Endothelial cell of umbilical vein (primary cell): ENCODE data around the gene PIK3C3. TPM values are rescaled to one million over a fixed set of nuclear protein-coding genes. Genes with fewer than 3 reads are reported as not detected.

ENCODE experiments used
- BruUV-seq: library from RNA; stranded (reverse); fragments of 400-500 nt; replicated peaks from 2 replicates; lab custom pipeline; 2021; lab: Mats Ljungman, UMichigan
- CTCF ChIA-PET: fragments of 300-600, 350-600 bp; sonication (Branson Sonifier 250); formaldehyde crosslinking; loops from one replicate; lab custom pipeline; 2021; ENCODE audit warnings: antibody characterized with exemption, inconsistent platforms; lab: Charles Lee
- POLR2A ChIA-PET: fragments of 300-600, 350-600 bp; sonication (Branson Sonifier 250); formaldehyde crosslinking; loops from one replicate; lab custom pipeline; 2021; ENCODE audit warnings: antibody characterized with exemption, inconsistent platforms; lab: Charles Lee
- DNase-seq: peaks from one replicate; pipeline ENCODE4 v3.0.0-alpha.2; 2011; ENCODE audit warnings: low read depth, low spot score
- FAIRE-seq: peaks from 2 replicates; lab custom pipeline; 2011; peaks lifted over from hg19 to GRCh38; lab: Jason Lieb, UNC
- H2AFZ ChIP-seq: 2 replicates; pipeline ENCODE4 v1.6.0; 2012; ENCODE audit warnings: low read depth, low read length, control low read depth, inconsistent platforms
- H3K27ac ChIP-seq: 2 replicates; pipeline ENCODE4 v1.5.1; 2011; ENCODE audit warnings: low read depth, mild to moderate bottlenecking, control low read depth, low read length, moderate library complexity; ENCODE audit not compliant: insufficient read depth
- H3K27me3 ChIP-seq, 2 experiments: 2 replicates each; pipeline versions ENCODE4 v1.6.0 to v1.6.1; 2011; ENCODE audit warnings: low read length in 2 of 2, mixed read lengths in 1 of 2; ENCODE audit not compliant: control insufficient read depth in 2 of 2, insufficient read depth in 2 of 2
- H3K36me3 ChIP-seq, 2 experiments: 2 replicates in 1 of 2; 3 replicates in 1 of 2; pipeline ENCODE4 v1.5.1; 2011; ENCODE audit warnings: low read length in 2 of 2, mild to moderate bottlenecking in 1 of 2, moderate library complexity in 1 of 2; ENCODE audit not compliant: control insufficient read depth in 2 of 2, insufficient read depth in 2 of 2; ENCODE audit errors: extremely low read depth in 1 of 2
- H3K4me1 ChIP-seq: 3 replicates; pipeline ENCODE4 v1.5.1; 2011; ENCODE audit warnings: mild to moderate bottlenecking, low read length; ENCODE audit not compliant: control insufficient read depth, insufficient read depth; ENCODE audit errors: extremely low read depth
- H3K4me2 ChIP-seq: 2 replicates; pipeline ENCODE4 v1.6.1; 2011; ENCODE audit warnings: low read length, control low read depth, mixed read lengths; ENCODE audit not compliant: insufficient read depth
- H3K4me3 ChIP-seq, 3 experiments: fragments of 200-600 bp in 1 of 3; sonication (generic), shearing (Covaris generic) in 1 of 3; replicated peaks in 1 of 3; 2 replicates each; pipeline ENCODE4 v1.5.1; 2011 to 2016; ENCODE audit warnings: control low read depth in 3 of 3, low read length in 3 of 3, mild to moderate bottlenecking in 2 of 3, inconsistent platforms in 1 of 3, low read depth in 1 of 3, moderate library complexity in 1 of 3; ENCODE audit not compliant: insufficient read depth in 1 of 3
- H3K79me2 ChIP-seq: 2 replicates; pipeline ENCODE4 v1.6.0; 2012; ENCODE audit warnings: low read length, inconsistent platforms; ENCODE audit not compliant: control insufficient read depth, insufficient read depth
- H3K9ac ChIP-seq: replicated peaks from 2 replicates; pipeline ENCODE3; 2011; ENCODE audit warnings: low read length, control low read depth; ENCODE audit not compliant: insufficient read depth; ENCODE audit errors: extremely low read depth
- H3K9me1 ChIP-seq: replicated peaks from 3 replicates; pipeline ENCODE4 v1.6.0; 2011; ENCODE audit warnings: mild to moderate bottlenecking, low read length; ENCODE audit not compliant: control insufficient read depth, insufficient read depth; ENCODE audit errors: extremely low read depth
- H3K9me3 ChIP-seq: replicated peaks from 2 replicates; pipeline ENCODE4 v1.5.1; 2012; ENCODE audit warnings: low read length, inconsistent platforms; ENCODE audit not compliant: control insufficient read depth, insufficient read depth
- H4K20me1 ChIP-seq: replicated peaks from 2 replicates; pipeline ENCODE3; 2011; ENCODE audit warnings: mild to moderate bottlenecking, low read length; ENCODE audit not compliant: control insufficient read depth, insufficient read depth; ENCODE audit errors: extremely low read depth
- CTCF ChIP-seq, 2 donors: IDR thresholded peaks; 1 replicate in 1 of 2; 2 replicates in 1 of 2; pipeline ENCODE4 v1.5.1; 2011; ENCODE audit warnings: low read length in 2 of 2, mild to moderate bottlenecking in 2 of 2, moderate library complexity in 2 of 2, control low read depth in 1 of 2, inconsistent platforms in 1 of 2, low read depth in 1 of 2; ENCODE audit not compliant: insufficient read depth in 1 of 2; ENCODE audit errors: extremely low read depth in 1 of 2
- FOS ChIP-seq: IDR thresholded peaks from 2 replicates; pipeline ENCODE4 v1.6.1; 2011; ENCODE audit warnings: mild to moderate bottlenecking, low read length, moderate library complexity, borderline replicate concordance; ENCODE audit not compliant: insufficient read depth
- JUN ChIP-seq: IDR thresholded peaks from 2 replicates; pipeline ENCODE4 v1.6.1; 2011; ENCODE audit warnings: borderline replicate concordance, low read depth; ENCODE audit not compliant: insufficient read length, insufficient read depth
- MAX ChIP-seq: IDR thresholded peaks from 2 replicates; pipeline ENCODE4 v1.6.1; 2011; ENCODE audit not compliant: insufficient read depth, insufficient read length
- MYC ChIP-seq: IDR thresholded peaks from one replicate; pipeline ENCODE4 v1.6.1; 2011; ENCODE audit warnings: mild to moderate bottlenecking, low read depth, low read length
- POLR2A ChIP-seq: IDR thresholded peaks from 2 replicates; pipeline ENCODE4 v1.6.1; 2012; ENCODE audit warnings: low read depth, mild to moderate bottlenecking, control low read depth, low read length
- POLR2AphosphoS5 ChIP-seq: IDR thresholded peaks from 2 replicates; pipeline ENCODE4 v1.6.1; 2012; ENCODE audit warnings: low read depth, mild to moderate bottlenecking, control low read depth, low read length, moderate library complexity; ENCODE audit not compliant: insufficient read depth
- dilution Hi-C: fragments of 300-500 bp; cut with MboI; formaldehyde crosslinking; loops from one replicate; pipeline ENCODE4 v1.15.0; 2019; ENCODE audit warnings: low sequenced_read_pairs; ENCODE audit not compliant: extremely low pct_ligation_motif_present
- intact Hi-C: fragments of 100-400 bp; cut with micrococcal nuclease; formaldehyde crosslinking; loops from one replicate; pipeline ENCODE4 v1.10.0; 2022
- polyA plus RNA-seq, 4 experiments: library from polyadenylated mRNA; depleted of rRNA in 3 of 4; stranded (reverse) in 3 of 4; unstranded in 1 of 4; fragments of >200 nt; gene quantifications; 2 replicates each; pipeline versions ENCODE4 v1.2.1 to v1.2.3, GENCODE V29; 2011 to 2012; ENCODE audit warnings: missing spikeins in 1 of 4
- total RNA-seq: library from RNA; stranded (reverse); gene quantifications from 2 replicates; pipeline ENCODE4 v1.2.3, GENCODE V29; 2021

Gene PIK3C3
- total and polyA plus RNA-seq, 2 donors (not counting 3 experiments of a cell fraction or from before 2014, with no cell fraction given) = 19.5 to 47.3 TPM

GRCh38 chr18:42092848-42093247 lies 137.8 kb downstream of the PIK3C3 start:
- Histone ChIP-seq H3K4me2 (no peak overlapping the region), H3K4me1 (no peaks in the 10 kb centered on the region), H3K27ac (no peak overlapping the region), H3K79me2 (no peaks in the 10 kb centered on the region), H3K4me3 (no peak overlapping the region), H2AFZ (no peak overlapping the region), H3K9ac (no peak overlapping the region), H4K20me1 (no peaks in the 10 kb centered on the region), H3K9me3 (no peaks in the 10 kb centered on the region), H3K36me3 (no peaks in the 10 kb centered on the region), H3K9me1 (no peaks in the 10 kb centered on the region), H3K27me3 (no peaks in the 10 kb centered on the region)
- ChIA-PET POLR2A (no interaction called here), CTCF (interaction anchor here (1.1 to 1.8 kb wide), 2 partner anchors 10 to 12 kb away, joined by 3 to 4 read pairs; no protein-coding TSS in a partner anchor)
- no peak for DNase-seq
- no TSS peak for BruUV-seq
- dilution Hi-C loops (no loop called here), intact Hi-C loops (no loop called here)
- FAIRE-seq = no peak
- TF ChIP-seq MYC (no peak), POLR2AphosphoS5 (no peak)

- Histone ChIP-seq H3K4me1 (no peaks in the 10 kb centered on the region), H3K4me3 (no peak overlapping the region), H3K4me2 (no peak overlapping the region), H3K27ac (no peak overlapping the region), H3K9me3 (no peaks in the 10 kb centered on the region), H3K9ac (no peak overlapping the region), H3K9me1 (no peaks in the 10 kb centered on the region), H3K27me3 (no peaks in the 10 kb centered on the region), H3K36me3 (no peaks in the 10 kb centered on the region), H2AFZ (no peak overlapping the region), H4K20me1 (no peaks in the 10 kb centered on the region), H3K79me2 (no peaks in the 10 kb centered on the region)
- POLR2A ChIA-PET = no interaction called here
- dilution Hi-C loops = no loop called here
- CTCF ChIA-PET = no interaction called here
- TF ChIP-seq JUN (no peak), POLR2AphosphoS5 (no peak), MAX (no peak), MYC (no peak), CTCF (IDR thresholded peaks at IDR 0.05; ENCODE audit: extremely low read depth in 1 of 2, insufficient read depth in 1 of 2, low read depth in 1 of 2, low read length in 2 of 2) (no peak), FOS (no peak), POLR2A (no peak)
- no TSS peak for BruUV-seq
- intact Hi-C loops = no loop called here
- FAIRE-seq = no peak
- no peak for DNase-seq
Observed at GRCh38 chr18:42094875-42095274, 139.8 kb downstream of the PIK3C3 start.
